Activated CD4-positive, alpha-beta T cell treated with anti-CD3 and anti-CD28 coated beads for 1 hour (primary cell): Measurements from ENCODE around the gene ZNF570.

Experiments
- DNase-seq: peaks from one replicate; pipeline ENCODE4 v3.0.0-alpha.2; 2020

Gene ZNF570

GRCh38 chr19:37468961-37469777, at the start of gene ZNF570:
ZNF570 (plus strand) TSS chr19:37469356; CDS start chr19:37470355, 999 bp downstream.
- DNase-seq = peak; percentile 84

- DNase-seq = no peak
Measured at GRCh38 chr19:37452500-37453245, 16.5 kb upstream of the ZNF570 start.

- no peak for DNase-seq
Measured at GRCh38 chr19:37466277-37466797, 2.8 kb upstream of the ZNF570 start.

GRCh38 chr19:37466798-37467607, 2.2 kb upstream of the ZNF570 start, which contains the start of gene ZNF569:
ZNF569 (minus strand) TSS chr19:37467444; CDS start chr19:37444921, 22,523 bp downstream.
- peak; percentile 84 for DNase-seq

DNA sequence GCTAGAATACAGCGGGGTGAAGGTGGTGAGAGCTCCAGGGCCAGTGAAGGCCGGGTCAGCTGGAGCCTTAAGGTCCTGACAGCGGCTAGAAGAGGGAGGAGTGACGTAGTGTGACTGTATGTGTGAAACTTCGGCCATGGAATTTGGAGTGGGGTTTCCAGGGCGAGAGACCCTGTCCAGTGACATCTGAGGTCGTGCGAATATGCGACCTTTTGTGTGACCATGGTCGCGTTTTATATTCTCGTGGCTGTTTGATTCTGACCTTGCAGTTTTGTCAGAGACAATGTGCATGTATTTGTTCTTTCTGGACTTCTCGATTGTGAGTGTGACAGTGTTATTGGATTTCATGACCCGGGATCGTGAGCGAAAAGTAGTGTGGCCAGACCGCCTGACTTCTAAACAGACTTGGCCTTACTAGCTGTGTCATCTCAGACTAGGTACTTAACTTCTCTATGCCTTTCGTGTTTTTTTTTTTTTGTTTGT, 1.5 kb upstream of the ZNF570 start:
- DNase-seq = no peak

DNA sequence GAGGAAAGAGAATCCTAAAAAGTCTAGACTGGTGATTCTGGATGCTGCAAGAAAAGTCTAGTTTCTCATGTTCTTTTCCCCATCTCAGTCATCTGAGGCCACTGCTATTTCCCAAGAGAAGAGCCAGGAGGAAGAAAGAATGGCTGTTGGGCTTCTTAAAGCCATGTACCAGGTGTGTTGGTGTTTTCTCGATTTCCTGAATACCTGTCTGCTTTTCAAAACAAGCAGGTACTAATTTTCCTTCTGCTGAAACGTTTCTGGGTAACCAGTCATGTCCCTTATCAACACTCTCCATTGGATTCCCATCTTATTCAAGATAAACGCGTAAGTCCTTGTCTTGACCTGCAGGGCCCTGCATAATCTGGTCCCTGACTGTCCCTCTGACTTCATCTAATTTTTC, 1.1 kb downstream of the ZNF570 start:
- no peak for DNase-seq

DNA sequence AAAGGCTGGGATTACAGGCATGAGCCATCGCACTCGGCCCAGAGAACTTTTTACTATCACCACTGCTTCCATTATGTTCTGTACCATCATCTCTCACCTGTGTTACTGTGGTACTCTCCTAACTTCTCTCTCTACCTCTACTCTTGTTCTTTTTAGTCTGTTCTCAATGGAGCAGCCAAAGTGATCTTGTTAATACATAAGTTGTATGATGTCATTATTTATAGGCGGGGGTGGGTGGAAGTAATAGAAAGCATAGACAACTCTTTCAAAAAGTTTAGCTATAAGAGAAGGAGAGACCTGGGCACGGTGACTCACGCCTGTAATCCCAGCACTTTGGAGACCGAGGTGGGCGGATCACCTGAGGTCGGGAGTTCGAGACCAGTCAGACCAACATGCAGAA, 3.0 kb downstream of the ZNF570 start:
- DNase-seq = no peak

GRCh38 chr19:37484406-37485168, 15.4 kb downstream of the ZNF570 start:
- DNase-seq = no peak

GRCh38 chr19:37492213-37492612, 23.1 kb downstream of the ZNF570 start:
- no peak for DNase-seq

DNA sequence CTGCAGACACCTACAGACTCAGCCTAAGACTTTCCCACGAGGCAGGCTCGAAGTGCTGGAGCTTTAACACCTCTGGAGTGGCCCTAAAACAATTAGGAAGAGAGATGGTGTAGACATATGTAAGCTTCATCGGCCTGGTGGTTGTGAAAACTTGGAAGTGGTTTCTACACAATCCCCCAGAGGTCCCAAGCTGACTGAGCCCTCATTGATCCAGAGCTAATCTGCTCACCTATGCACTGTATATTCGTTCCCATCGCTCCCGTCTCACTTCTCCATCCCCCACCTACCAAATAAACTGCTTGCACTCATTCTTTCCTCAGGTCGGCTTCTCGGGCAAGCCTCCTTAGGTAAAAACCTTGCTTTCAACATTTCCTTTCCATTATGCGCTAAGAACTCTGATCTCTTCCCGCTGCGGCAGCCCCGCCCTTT, 36.8 kb downstream of the ZNF570 start:
- no peak for DNase-seq

- peak; percentile 78 for DNase-seq
Measured at GRCh38 chr19:37506387-37507166, 37.4 kb downstream of the ZNF570 start, which contains the start of gene ZNF793. ZNF793 (plus strand) TSS chr19:37506939; CDS start chr19:37523440, 16,501 bp downstream.

GRCh38 chr19:37507167-37507464, 38.0 kb downstream of the ZNF570 start:
- no peak for DNase-seq

GRCh38 chr19:37511186-37511585, 42.0 kb downstream of the ZNF570 start:
- no peak for DNase-seq

DNA sequence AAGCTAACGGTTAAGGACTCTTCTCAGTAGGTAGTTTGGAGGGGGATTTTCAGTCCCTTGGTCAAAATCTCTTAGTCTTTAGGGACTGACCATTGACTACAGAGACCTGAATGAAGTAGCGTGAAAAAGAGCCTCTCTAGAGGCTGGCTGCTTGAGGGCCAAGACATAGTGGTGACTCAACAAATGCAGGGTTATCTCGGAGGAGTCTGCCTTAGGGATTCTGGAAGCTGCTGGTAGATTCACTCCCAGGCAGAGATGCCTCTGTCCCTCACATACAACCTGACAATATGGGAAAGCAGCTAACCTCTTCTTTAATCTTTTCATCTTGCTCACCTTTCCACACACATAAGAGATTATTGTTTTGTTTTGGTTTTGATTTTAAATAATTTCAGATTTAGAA, 42.7 kb downstream of the ZNF570 start:
- no peak for DNase-seq

DNA sequence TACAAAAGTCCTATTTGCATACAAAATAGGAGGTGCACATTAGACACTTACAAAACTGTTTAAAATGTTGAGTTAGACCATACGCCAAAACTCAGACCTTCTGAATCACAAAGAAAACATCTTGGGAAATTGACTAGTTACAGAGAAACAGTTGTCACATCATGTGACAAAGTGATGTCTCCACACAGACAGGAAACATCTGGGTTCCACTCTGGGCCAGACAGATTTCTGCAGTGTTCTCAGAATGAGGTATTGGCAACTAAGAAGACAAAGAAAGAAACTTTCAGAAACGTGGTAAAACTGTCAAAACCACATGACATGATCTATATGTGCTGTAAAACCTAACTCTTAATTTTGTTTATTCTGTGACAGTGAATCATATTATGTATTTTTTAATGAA, 44.2 kb downstream of the ZNF570 start:
- DNase-seq = no peak

- DNase-seq = no peak
Measured at GRCh38 chr19:37519890-37520289, 50.7 kb downstream of the ZNF570 start.

GRCh38 chr19:37537391-37537947, 68.3 kb downstream of the ZNF570 start:
- DNase-seq = no peak
